H1 (cell line): ENCODE results near the gene ANKH. TPM values are rescaled to one million over a fixed set of nuclear protein-coding genes. Genes with fewer than 3 reads are reported as not detected.

Experiments
- CHD7 ChIP-seq: fragments of 300-600 bp; sonication (generic); IDR thresholded peaks from 2 replicates; pipeline ENCODE4 v1.7.1; 2012; ENCODE audit warnings: low read length, moderate library complexity, mild to moderate bottlenecking, inconsistent platforms; ENCODE audit not compliant: insufficient replicate concordance
- EZH2 ChIP-seq: fragments of 200-600 bp; sonication (generic); IDR thresholded peaks from 2 replicates; pipeline ENCODE4 v1.7.1; 2012; ENCODE audit warnings: low read depth, mild to moderate bottlenecking, moderate library complexity, low read length, inconsistent platforms; ENCODE audit not compliant: severe bottlenecking
- JUN ChIP-seq: IDR thresholded peaks from 2 replicates; pipeline ENCODE4 v1.6.1; 2011; ENCODE audit warnings: low read depth, mild to moderate bottlenecking, improper control_type of control experiment, low read length
- POLR2A ChIP-seq, 2 experiments: IDR thresholded peaks; 1 replicate in 1 of 2; 2 replicates in 1 of 2; pipeline ENCODE4 v1.6.1; 2011; ENCODE audit warnings: low read depth in 2 of 2, low read length in 2 of 2, mild to moderate bottlenecking in 2 of 2; ENCODE audit errors: control extremely low read depth in 1 of 2
- RAD21 ChIP-seq, 2 experiments: IDR thresholded peaks in 1 of 2; conservative IDR thresholded peaks in 1 of 2; 2 replicates each; pipeline ENCODE4 v1.6.1; 2011; ENCODE audit warnings: low read depth in 2 of 2, low read length in 2 of 2, improper control_type of control experiment in 1 of 2, inconsistent platforms in 1 of 2, mild to moderate bottlenecking in 1 of 2, moderate library complexity in 1 of 2
- SAP30 ChIP-seq: fragments of 300-600 bp; sonication (generic); IDR thresholded peaks from 2 replicates; pipeline ENCODE4 v1.7.1; 2012; ENCODE audit warnings: low read length, moderate library complexity, mild to moderate bottlenecking, inconsistent platforms; ENCODE audit not compliant: insufficient read depth, insufficient replicate concordance
- SRF ChIP-seq: IDR thresholded peaks from 2 replicates; pipeline ENCODE4 v1.6.1; 2011; ENCODE audit warnings: mild to moderate bottlenecking, low read depth, low read length, moderate library complexity
- USF2 ChIP-seq: IDR thresholded peaks from 2 replicates; pipeline ENCODE4 v1.6.1; 2011; ENCODE audit warnings: low read length, improper control_type of control experiment
- polyA plus RNA-seq, 7 experiments: library from polyadenylated mRNA; depleted of rRNA in 3 of 7; stranded (reverse) in 5 of 7; unstranded in 2 of 7; fragments of >200 nt in 5 of 7; fragments of 200-250 nt in 2 of 7; gene quantifications; 1 replicate in 5 of 7; 2 replicates in 1 of 7; 4 replicates in 1 of 7; pipeline versions ENCODE4 v1.2.1 to v1.2.3, GENCODE V29; 2011 to 2013; ENCODE audit warnings: missing spikeins in 2 of 7, mixed read lengths in 2 of 7
- total RNA-seq: library from RNA; stranded (reverse); fragmentation: NEBNext Ultra II Directional; extraction: Animal tissue kit (Norgen Biotek cat#: 25700); gene quantifications from 2 replicates; pipeline ENCODE4 v1.2.1, GENCODE V29; 2021

The ANKH gene
- total and polyA plus RNA-seq, 2 of the 8 experiments (the other 6 are each of a cell fraction or from before 2014, with no cell fraction given): 5.3 to 13.0 TPM

GRCh38 chr5:14706615-14707021 is 165.0 kb downstream of the ANKH start (continued):
- TF ChIP-seq CHD7: no peak
- no peak for TF ChIP-seq RAD21 (IDR thresholded peaks at IDR 0.05 in 1 of 2, conservative IDR thresholded peaks at IDR 0.05 in 1 of 2; ENCODE audit: low read depth in 2 of 2, low read length in 2 of 2)
- no peak for TF ChIP-seq POLR2A (IDR thresholded peaks at IDR 0.05; ENCODE audit: control extremely low read depth in 1 of 2, low read depth in 2 of 2, low read length in 2 of 2)
- no peak for TF ChIP-seq EZH2
- TF ChIP-seq JUN: no peak
- no peak for TF ChIP-seq USF2
- TF ChIP-seq SAP30: no peak
- TF ChIP-seq SRF: no peak
